NCI-H1930 (cell line): ENCODE data around the gene OR1F1.
"Not testable (repeated sequence)": the region's sequence is repeated elsewhere in the genome, so short reads cannot be mapped to it uniquely, and the experiment has no call there.

ENCODE experiments used
- DNase-seq, 2 experiments: peaks; one replicate each; lab custom pipeline; 2025; lab: John Stamatoyannopoulos, UW

Gene OR1F1

GRCh38 chr16:3187798-3188674, at the start of gene OR1F1:
TSS of gene OR1F1 (plus strand) at chr16:3188204.
- DNase-seq = peak; percentile 34 to 39

- DNase-seq = no peak
These were observed 49.7 kb upstream of the OR1F1 start for GRCh38 chr16:3138342-3138741.

DNA sequence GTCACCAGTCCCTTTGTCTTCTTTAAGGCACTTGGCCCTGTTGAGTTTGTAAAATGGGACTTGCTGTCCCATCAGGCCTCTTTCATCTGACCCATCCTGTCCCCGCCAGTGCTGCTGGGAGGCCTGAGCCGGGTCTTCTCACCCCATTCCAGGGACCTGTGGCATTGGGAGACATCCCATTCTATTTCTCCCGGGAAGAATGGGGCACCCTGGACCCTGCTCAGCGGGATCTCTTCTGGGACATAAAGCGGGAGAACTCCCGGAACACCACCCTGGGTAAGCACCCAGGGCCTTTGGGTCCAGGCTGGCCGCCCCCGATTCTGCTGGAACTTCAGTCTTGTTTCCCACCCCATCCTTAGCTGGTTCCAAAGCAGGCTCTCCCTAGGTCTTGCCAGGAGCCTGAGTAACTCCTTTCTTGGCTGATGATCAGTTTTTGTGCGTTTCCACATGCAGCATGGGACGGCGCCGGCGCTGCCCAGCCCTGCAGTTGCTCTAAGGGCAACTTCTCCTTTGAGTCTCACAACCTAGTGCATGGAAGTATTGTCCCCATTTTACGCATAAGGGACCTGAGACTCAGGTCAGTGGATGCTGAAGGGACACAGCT, 49.1 kb upstream of the OR1F1 start:
- no peak for DNase-seq

- DNase-seq = not testable (repeated sequence)
These were observed 48.4 kb upstream of the OR1F1 start for GRCh38 chr16:3139561-3139960.

- DNase-seq = no peak
These were observed 47.2 kb upstream of the OR1F1 start for GRCh38 chr16:3140603-3141427.

DNA sequence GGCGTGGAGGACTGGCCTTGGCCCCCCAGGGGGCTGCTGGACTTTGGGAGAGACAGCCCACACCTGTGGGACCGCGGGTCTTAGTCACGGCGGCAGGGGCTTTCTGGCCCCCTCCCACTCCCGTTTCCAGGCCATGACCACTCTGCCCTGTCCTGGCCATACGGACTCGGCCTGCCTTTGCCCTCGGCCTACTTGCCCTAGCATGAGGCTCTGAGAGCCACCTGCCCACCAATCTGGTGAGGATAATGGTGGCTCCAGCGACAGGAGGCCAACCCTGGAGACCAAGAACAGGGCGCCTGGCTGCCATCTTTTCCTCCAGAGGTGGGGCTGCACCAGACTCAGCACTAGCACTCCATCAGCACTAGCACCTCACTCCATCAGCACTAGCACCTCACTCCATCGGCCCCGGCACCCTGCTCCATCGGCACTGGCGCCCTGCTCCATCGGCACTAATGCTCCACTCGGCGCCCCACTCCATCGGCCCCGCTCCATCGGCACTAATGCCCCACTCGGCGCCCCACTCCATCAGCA, 46.2 kb upstream of the OR1F1 start:
- no peak for DNase-seq

DNA sequence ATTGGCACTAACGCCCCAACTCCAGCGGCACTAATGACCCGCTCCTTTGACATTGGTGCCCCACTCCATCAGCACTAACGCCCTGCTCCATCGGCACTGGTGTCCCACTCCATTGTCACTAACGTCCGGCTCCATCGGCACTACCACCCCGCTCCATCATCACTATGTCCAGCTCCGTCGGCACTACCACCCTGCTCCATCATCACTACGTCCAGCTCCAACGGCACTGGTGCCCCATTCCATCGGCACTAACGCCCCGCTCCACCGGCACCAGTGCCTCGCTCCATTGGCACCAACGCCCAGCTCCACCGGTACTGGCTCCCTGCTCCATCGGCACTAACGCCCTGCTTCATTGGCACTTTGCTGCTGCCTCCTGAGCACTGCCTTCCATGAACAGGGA, 45.7 kb upstream of the OR1F1 start:
- DNase-seq = no peak

GRCh38 chr16:3142770-3143169, 45.2 kb upstream of the OR1F1 start:
- DNase-seq = no peak

DNA sequence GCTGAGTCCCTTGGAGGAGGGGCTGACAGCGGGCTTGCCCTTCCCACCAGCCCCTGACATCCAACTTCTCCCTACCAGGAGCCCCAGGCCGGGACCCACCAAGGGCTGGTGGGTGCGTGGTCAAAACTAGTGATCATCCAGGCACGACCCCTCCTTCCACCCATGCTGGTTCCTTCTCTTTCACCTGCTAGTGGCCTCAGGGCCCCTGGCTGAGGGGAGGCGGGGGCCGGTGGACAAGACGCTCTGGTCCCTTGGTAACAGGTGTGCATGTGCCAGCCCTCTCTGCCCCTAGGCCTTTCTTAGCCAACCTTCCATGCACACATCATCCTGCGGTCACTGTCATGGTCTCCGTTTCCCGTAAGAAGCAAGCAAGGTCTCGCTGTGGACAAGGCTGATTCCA, 44.8 kb upstream of the OR1F1 start:
- no peak for DNase-seq

DNA sequence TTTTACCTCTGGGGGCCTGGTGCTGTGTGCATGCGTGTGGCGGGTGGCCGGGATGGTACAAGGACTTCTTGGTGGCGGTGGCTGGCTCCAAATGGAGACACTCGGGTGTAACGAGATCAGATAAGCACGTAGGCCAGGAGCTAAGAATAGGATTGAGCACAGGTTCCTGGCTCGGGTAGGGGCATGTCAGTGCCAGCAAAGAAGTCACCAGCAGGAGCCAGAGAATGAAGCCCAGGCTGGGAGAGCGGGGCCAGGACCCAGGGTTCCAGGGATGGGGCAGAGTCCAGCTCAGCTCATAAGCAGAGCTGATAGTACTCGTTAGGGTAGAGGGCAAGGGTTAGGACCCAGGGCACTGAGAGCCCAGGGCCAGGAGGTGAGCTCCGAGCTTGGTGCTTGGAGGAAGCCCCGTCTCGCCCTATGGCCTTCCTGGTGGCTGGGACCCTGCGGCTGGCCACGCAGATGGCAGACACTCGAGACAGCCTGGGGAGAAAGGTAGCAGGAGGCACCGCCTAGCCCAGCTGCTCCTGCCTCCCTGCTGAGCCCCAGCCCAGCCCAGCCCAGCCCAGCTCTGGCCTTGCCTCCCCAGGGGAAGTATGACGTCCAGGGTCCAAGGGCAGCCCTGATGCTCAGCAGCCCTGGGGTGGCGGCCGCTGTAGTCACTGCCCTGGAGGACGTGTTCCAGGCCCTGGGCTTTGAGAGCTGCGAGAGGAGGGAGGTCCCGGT, 44.2 kb upstream of the OR1F1 start:
- no peak for DNase-seq

GRCh38 chr16:3144321-3144983, 43.6 kb upstream of the OR1F1 start:
- no peak for DNase-seq

DNA sequence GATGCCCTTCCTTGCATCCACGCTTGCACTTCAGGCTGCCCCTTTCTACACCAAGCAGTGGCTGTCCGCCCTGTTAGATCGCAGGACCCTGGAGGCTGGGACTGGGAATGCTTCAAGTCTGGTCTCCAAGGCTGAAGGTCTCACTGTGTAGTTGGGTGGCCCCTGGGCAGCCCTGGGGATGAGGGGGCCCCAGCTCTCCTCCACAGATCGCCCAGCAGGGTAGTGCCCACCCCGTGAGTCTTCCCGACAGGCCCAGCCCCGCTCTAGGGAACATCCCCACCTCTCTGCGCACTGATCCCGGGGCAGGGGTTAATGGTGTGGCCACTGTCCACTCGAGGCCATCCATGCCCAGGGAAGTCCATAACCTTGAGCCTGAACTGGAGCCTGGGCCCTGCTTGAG, 42.9 kb upstream of the OR1F1 start:
- no peak for DNase-seq

DNA sequence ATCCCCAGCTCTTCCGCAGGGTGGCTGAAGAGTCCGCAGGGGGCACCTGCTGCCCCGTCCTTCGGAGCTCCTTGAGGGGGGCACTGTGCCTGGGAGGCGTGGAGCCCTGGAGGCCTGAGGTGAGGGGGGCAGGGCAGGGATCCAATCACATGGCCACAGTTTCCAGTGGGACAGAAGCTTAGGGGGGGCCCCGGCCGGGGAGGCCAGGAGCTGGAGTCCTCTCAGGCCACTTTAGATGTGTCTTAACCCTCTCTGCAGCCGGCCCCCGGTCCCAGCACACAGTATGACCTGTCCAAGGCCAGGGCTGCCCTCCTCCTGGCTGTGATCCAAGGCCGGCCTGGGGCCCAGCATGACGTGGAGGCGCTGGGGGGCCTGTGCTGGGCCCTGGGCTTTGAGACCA, 42.3 kb upstream of the OR1F1 start:
- DNase-seq = no peak

GRCh38 chr16:3147046-3147756, 40.8 kb upstream of the OR1F1 start:
- no peak for DNase-seq

- DNase-seq = no peak
These were observed 40.3 kb upstream of the OR1F1 start for GRCh38 chr16:3147757-3148104.

- no peak for DNase-seq
These were observed 39.5 kb upstream of the OR1F1 start for GRCh38 chr16:3148256-3149192.

GRCh38 chr16:3149193-3149530, 38.8 kb upstream of the OR1F1 start:
- DNase-seq = no peak

DNA sequence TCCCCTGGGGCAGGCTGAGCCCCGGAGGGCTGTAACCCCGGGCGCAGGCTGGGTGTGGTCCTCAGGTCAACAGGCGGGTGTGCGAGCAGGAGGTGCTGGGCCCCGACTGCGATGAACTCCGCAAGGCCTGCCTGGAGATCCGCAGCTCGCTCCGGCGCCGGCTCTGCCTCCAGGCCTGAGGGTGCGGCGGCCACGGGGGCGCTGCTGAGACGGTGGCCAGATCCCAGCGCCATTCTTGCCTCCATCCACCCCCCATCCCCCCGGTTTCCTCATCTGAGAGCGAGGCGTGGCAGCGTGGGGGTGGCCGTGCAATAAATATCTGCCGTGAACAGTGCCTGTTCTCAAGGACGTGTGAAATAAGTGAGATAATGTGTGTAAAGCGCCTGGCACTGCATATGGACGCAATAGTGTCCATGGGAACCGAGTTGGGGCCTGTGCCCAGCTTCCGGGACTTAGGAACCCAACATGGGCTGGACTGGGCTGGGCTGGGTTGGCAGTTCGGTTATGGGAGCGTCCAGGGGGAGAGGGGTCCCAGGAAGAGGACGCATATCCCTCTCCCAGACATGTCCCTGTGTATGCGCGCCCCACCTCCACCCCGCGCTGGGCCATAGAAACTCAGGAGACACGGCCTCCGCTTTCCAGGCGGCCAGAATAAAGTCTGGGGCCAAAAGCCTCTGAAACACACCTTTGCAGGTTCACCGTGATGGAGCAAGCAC, 38.2 kb upstream of the OR1F1 start:
- peak; percentile 35 to 38 for DNase-seq
